Measurements from ENCODE around the gene RPAP2. TPM values are rescaled to one million over a fixed set of nuclear protein-coding genes. Genes with fewer than 3 reads are reported as not detected.

Gene RPAP2
- polyA plus RNA-seq, 2 of the 4 experiments (the other 2 are of a cell fraction), result 5.8 to 18.5 TPM

DNA sequence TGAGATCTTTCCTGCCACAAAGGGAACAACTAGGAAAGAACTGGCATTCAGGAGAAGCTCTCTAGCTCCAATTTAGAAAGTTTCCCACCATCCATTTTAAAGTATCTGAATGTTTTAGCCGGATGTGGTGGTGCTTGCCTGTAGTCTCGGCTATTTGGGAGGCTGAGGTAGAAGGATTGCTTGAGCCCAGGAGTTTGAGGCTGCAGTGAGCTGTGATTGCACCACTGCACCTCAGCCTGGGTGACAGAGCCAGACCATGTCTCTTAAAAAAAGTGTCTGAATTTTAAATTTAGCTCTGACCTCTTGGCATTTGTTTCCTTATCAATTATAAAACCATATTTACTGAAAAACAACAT, 67.2 kb downstream of the RPAP2 start:
- no peak overlapping the region for H3K27ac ChIP-seq
- DNase-seq (ENCODE audit: low read depth in 1 of 2, low spot score in 1 of 2) (no peak), ATAC-seq (no peak), FAIRE-seq (no peak)
- no peaks in the 10 kb centered on the region for H3K4me1 ChIP-seq
- no peak overlapping the region for H3K4me2 ChIP-seq
- no peaks in the 10 kb centered on the region for H3K9me3 ChIP-seq
- no peak for TF ChIP-seq SMC3 (IDR thresholded peaks at IDR 0.05)
- TF ChIP-seq TP53 (CRISPR knock-in tag; IDR thresholded peaks at IDR 0.05), result no peak
- TF ChIP-seq CHD4 (IDR thresholded peaks at IDR 0.05; ENCODE audit: borderline replicate concordance), result no peak
- TF ChIP-seq JUN (IDR thresholded peaks at IDR 0.05), result no peak
- TF ChIP-seq RCOR1 (IDR thresholded peaks at IDR 0.05; ENCODE audit: low read depth, low read length), result no peak
- TF ChIP-seq HMGXB4 (CRISPR knock-in tag; IDR thresholded peaks at IDR 0.05; ENCODE audit: borderline replicate concordance), result no peak
- TF ChIP-seq, protein P1, sequence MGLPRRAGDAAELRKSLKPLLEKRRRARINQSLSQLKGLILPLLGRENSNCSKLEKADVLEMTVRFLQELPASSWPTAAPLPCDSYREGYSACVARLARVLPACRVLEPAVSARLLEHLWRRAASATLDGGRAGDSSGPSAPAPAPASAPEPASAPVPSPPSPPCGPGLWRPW (IDR thresholded peaks at IDR 0.05), result no peak
- TF ChIP-seq JUNB (IDR thresholded peaks at IDR 0.05), result no peak
- TF ChIP-seq CTCF (IDR thresholded peaks at IDR 0.05), result no peak
- TF ChIP-seq EHMT2 (IDR thresholded peaks at IDR 0.05; ENCODE audit: low read depth), result no peak
- TF ChIP-seq ESRRA (IDR thresholded peaks at IDR 0.05; ENCODE audit: borderline replicate concordance, low read length), result no peak
- no peak for TF ChIP-seq HOXB13 (CRISPR knock-in tag; IDR thresholded peaks at IDR 0.05; ENCODE audit: low read depth)
- no peak for TF ChIP-seq FOSB (CRISPR knock-in tag; IDR thresholded peaks at IDR 0.05)
- TF ChIP-seq EHF (CRISPR knock-in tag; IDR thresholded peaks at IDR 0.05), result no peak
- no peak for TF ChIP-seq FOSL2 (IDR thresholded peaks at IDR 0.05)
- no peak for TF ChIP-seq FOSL2 (CRISPR knock-in tag; IDR thresholded peaks at IDR 0.05)
- TF ChIP-seq, protein P2, sequence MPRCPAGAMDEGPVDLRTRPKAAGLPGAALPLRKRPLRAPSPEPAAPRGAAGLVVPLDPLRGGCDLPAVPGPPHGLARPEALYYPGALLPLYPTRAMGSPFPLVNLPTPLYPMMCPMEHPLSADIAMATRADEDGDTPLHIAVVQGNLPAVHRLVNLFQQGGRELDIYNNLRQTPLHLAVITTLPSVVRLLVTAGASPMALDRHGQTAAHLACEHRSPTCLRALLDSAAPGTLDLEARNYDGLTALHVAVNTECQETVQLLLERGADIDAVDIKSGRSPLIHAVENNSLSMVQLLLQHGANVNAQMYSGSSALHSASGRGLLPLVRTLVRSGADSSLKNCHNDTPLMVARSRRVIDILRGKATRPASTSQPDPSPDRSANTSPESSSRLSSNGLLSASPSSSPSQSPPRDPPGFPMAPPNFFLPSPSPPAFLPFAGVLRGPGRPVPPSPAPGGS (IDR thresholded peaks at IDR 0.05), result no peak
- no peak for TF ChIP-seq BHLHE40 (IDR thresholded peaks at IDR 0.05; ENCODE audit: low read depth, low read length)
- H3K4me3 ChIP-seq, result no peak overlapping the region
- POLR2A ChIA-PET, result no interaction called here
- CTCF ChIA-PET, result no interaction called here
- WGBS (ENCODE audit: missing lambda C conversion rate), result 100% methylated on average over 2 of the region's 2 CpGs

DNA sequence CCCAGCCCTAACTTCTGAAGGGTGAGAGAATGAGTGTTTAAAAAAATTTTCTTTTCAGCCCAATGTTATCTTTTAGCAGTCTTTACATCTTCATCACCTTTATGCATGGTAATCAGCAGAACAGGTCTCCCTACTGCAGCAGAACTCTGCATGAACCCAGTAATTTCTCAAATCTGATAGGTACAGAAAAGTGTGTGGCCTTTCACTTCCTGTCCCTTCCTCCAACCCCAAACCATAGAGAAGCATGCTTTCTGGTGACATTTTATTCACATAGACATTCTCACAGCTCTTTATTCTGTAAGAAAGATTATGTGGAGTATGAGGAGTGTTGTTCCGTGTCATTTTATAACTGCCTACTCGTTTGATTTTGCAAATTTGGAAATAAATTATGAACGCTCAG, 68.6 kb downstream of the RPAP2 start:
- DNase-seq (ENCODE audit: low read depth in 1 of 2, low spot score in 1 of 2) (no peak), ATAC-seq (no peak), FAIRE-seq (no peak)
- Histone ChIP-seq H3K4me3 (no peak overlapping the region), H3K4me2 (no peak overlapping the region), H3K9me3 (no peaks in the 10 kb centered on the region), H3K4me1 (no peaks in the 10 kb centered on the region), H3K27ac (no peak overlapping the region)
- ChIA-PET POLR2A (no interaction called here), CTCF (interaction anchor here (0.8 kb wide), 1 partner anchor 76 kb away, joined by 3 read pairs; no protein-coding TSS in a partner anchor)
- WGBS (ENCODE audit: missing lambda C conversion rate), result 93% methylated on average over 3 of the region's 3 CpGs
- no peak for TF ChIP-seq SREBF2 (IDR thresholded peaks at IDR 0.05)
- no peak for TF ChIP-seq RCOR1 (IDR thresholded peaks at IDR 0.05; ENCODE audit: low read depth, low read length)

DNA sequence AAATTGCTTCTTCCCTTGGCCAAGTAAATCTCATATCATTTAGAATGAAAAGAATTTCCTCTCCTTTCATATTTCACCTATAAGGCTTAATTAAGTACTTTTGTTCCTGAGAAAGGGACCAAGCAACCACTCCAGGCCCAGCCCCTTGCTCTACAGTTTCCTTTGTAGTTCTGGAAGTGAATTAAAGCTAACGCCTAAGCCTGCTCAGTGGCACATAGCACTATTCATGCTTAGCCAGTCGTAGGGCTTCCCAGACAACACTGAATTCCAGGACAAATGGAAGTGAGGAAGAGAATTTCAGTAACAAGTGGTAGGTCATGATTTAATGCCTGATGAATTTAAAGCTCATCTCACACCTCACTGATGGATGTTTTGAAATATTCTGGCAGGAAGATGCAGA, 73.3 kb downstream of the RPAP2 start:
- Histone ChIP-seq H3K9me3 (no peaks in the 10 kb centered on the region), H3K27ac (no peak overlapping the region), H3K4me3 (no peak overlapping the region), H3K4me2 (no peak overlapping the region), H3K4me1 (no peaks in the 10 kb centered on the region)
- ChIA-PET POLR2A (interaction anchor here (0.7 kb wide), 1 partner anchor 230 kb away, joined by 3 read pairs; no protein-coding TSS in a partner anchor), CTCF (no interaction called here)
- 73% methylated on average over 2 of the region's 2 CpGs for WGBS (ENCODE audit: missing lambda C conversion rate)
- ATAC-seq (no peak), DNase-seq (ENCODE audit: low read depth in 1 of 2, low spot score in 1 of 2) (no peak), FAIRE-seq (no peak)
- no peak for TF ChIP-seq JUN (IDR thresholded peaks at IDR 0.05)
- TF ChIP-seq, protein P2 (IDR thresholded peaks at IDR 0.05), result no peak
- no peak for TF ChIP-seq E2F6 (IDR thresholded peaks at IDR 0.05; ENCODE audit: borderline replicate concordance, low read depth)
- TF ChIP-seq POLR2AphosphoS2 (conservative IDR thresholded peaks at IDR 0.05; ENCODE audit: low read length), result no peak
- no peak for TF ChIP-seq HDAC2 (IDR thresholded peaks at IDR 0.05)
- no peak for TF ChIP-seq FOSL2 (IDR thresholded peaks at IDR 0.05)
- no peak for TF ChIP-seq FOSL2 (CRISPR knock-in tag; IDR thresholded peaks at IDR 0.05)
- TF ChIP-seq EHF (CRISPR knock-in tag; IDR thresholded peaks at IDR 0.05), result no peak
- no peak for TF ChIP-seq HOXB5 (CRISPR knock-in tag; IDR thresholded peaks at IDR 0.05)
- no peak for TF ChIP-seq ZNF302 (CRISPR knock-in tag; IDR thresholded peaks at IDR 0.05)
- no peak for TF ChIP-seq CEBPB (IDR thresholded peaks at IDR 0.05)
